NB4 (cell line): ENCODE results near the gene DPP8.

Experiments used
- DNase-seq: peaks from one replicate; pipeline ENCODE4 v3.0.0; 2010; ENCODE audit warnings: low read depth
- H3K4me3 ChIP-seq: one replicate; pipeline ENCODE4 v1.5.1; 2011; ENCODE audit warnings: mild to moderate bottlenecking, low read depth, low read length, moderate library complexity
- CTCF ChIP-seq: IDR thresholded peaks from one replicate; pipeline ENCODE4 v1.5.1; 2012; ENCODE audit warnings: low read depth, low read length
- MAX ChIP-seq: IDR thresholded peaks from 2 replicates; pipeline ENCODE4 v1.6.1; 2011; ENCODE audit warnings: low read depth, low read length
- MYC ChIP-seq: IDR thresholded peaks from 2 replicates; pipeline ENCODE4 v1.6.1; 2011; ENCODE audit warnings: low read depth, low read length
- POLR2A ChIP-seq: IDR thresholded peaks from 2 replicates; pipeline ENCODE4 v1.6.1; 2011; ENCODE audit warnings: mild to moderate bottlenecking; ENCODE audit not compliant: insufficient read length; ENCODE audit errors: extremely low read depth

Gene DPP8

GRCh38 chr15:65420975-65421359 lies 96.5 kb downstream of the DPP8 start:
- no peak for TF ChIP-seq POLR2A
- H3K4me3 ChIP-seq: peak overlapping the region; percentile 64
- no peak for DNase-seq

- DNase-seq: no peak
- H3K4me3 ChIP-seq: no peak overlapping the region
- TF ChIP-seq POLR2A (no peak), MAX (no peak), CTCF (no peak), MYC (no peak)
Observed at GRCh38 chr15:65418596-65418995, 98.9 kb downstream of the DPP8 start.

- H3K4me3 ChIP-seq: no peak overlapping the region
- no peak for DNase-seq
- TF ChIP-seq POLR2A (no peak), CTCF (no peak), MAX (no peak), MYC (no peak)
Observed at GRCh38 chr15:65416845-65417416, 100.6 kb downstream of the DPP8 start.

GRCh38 chr15:65414841-65415621 lies 102.5 kb downstream of the DPP8 start:
- no peak overlapping the region for H3K4me3 ChIP-seq
- DNase-seq: no peak
- TF ChIP-seq MAX (no peak), CTCF (no peak), POLR2A (no peak), MYC (no peak)

GRCh38 chr15:65413760-65414144 lies 103.7 kb downstream of the DPP8 start:
- no peak overlapping the region for H3K4me3 ChIP-seq
- no peak for TF ChIP-seq MYC
- no peak for TF ChIP-seq MAX
- TF ChIP-seq CTCF: no peak
- no peak for TF ChIP-seq POLR2A
- DNase-seq: no peak

- DNase-seq: no peak
- no peak overlapping the region for H3K4me3 ChIP-seq
- no peak for TF ChIP-seq CTCF
- TF ChIP-seq POLR2A: no peak
- no peak for TF ChIP-seq MYC
- TF ChIP-seq MAX: no peak
Observed at GRCh38 chr15:65413051-65413759, 104.3 kb downstream of the DPP8 start.
